B cell (primary cell): ENCODE results near the gene GGT1. TPM values are rescaled to one million over a fixed set of nuclear protein-coding genes. Genes with fewer than 3 reads are reported as not detected.
A peak's percentile ranks its signal among the peaks of the same experiment; 100 is the strongest.

Experiments used
- ATAC-seq: fragments of 200-7000 bp; cut with Tn5 transposase; one replicate; pipeline ENCODE4 v1.10.0; 2021; ENCODE audit warnings: low read depth, mild to moderate bottlenecking, moderate number of reproducible peaks, moderate library complexity
- CTCF ChIA-PET: fragments of 350-600 bp; sonication (Branson Sonifier 250); formaldehyde crosslinking; loops from one replicate; lab custom pipeline; 2021; ENCODE audit warnings: antibody characterized with exemption, inconsistent platforms; lab: Charles Lee
- POLR2A ChIA-PET: fragments of 350-600 bp; sonication (Branson Sonifier 250); formaldehyde crosslinking; loops from one replicate; lab custom pipeline; 2021; ENCODE audit warnings: antibody characterized with exemption; lab: Charles Lee
- DNase-seq: peaks from one replicate; pipeline ENCODE4 v3.0.0; 2013
- H2AFZ ChIP-seq: 2 replicates; pipeline ENCODE4 v1.6.1; 2012; ENCODE audit warnings: mild to moderate bottlenecking, low read depth, low read length; ENCODE audit not compliant: insufficient read depth, poor library complexity, severe bottlenecking
- H3K27ac ChIP-seq, 2 donors: 1 replicate in 1 of 2; 2 replicates in 1 of 2; pipeline ENCODE4 v1.5.1; 2012 to 2013; ENCODE audit warnings: low read length in 2 of 2, mild to moderate bottlenecking in 2 of 2, moderate library complexity in 1 of 2
- H3K27me3 ChIP-seq, 4 experiments: fragments of 200-600 bp in 1 of 4; sonication (generic) in 1 of 4; replicated peaks in 1 of 4; 1 replicate in 2 of 4; 2 replicates in 2 of 4; pipeline versions ENCODE4 v1.6.1 to v1.7.0; 2013 to 2016; ENCODE audit warnings: low read length in 3 of 4, mild to moderate bottlenecking in 2 of 4, mixed read lengths in 1 of 4, moderate library complexity in 1 of 4; ENCODE audit not compliant: insufficient read depth in 4 of 4, control insufficient read depth in 3 of 4; ENCODE audit errors: control extremely low read depth in 1 of 4
- H3K36me3 ChIP-seq, 2 experiments: replicated peaks in 1 of 2; 1 replicate in 1 of 2; 2 replicates in 1 of 2; pipeline versions ENCODE4 v1.6.1 to v1.7.1; 2013; ENCODE audit warnings: low read length in 1 of 2; ENCODE audit not compliant: insufficient read depth in 2 of 2, control insufficient read depth in 1 of 2; ENCODE audit errors: control extremely low read depth in 1 of 2, extremely low read depth in 1 of 2
- H3K4me1 ChIP-seq, 2 donors: fragments of 200-600 bp in 1 of 2; sonication (generic) in 1 of 2; 1 replicate in 1 of 2; 2 replicates in 1 of 2; pipeline versions ENCODE4 v1.5.1 to v1.6.1; 2013 to 2017; ENCODE audit warnings: low read length in 2 of 2; ENCODE audit not compliant: control insufficient read depth in 2 of 2, insufficient read depth in 2 of 2
- H3K4me2 ChIP-seq: replicated peaks from 2 replicates; pipeline ENCODE3; 2012; ENCODE audit warnings: mild to moderate bottlenecking, low read depth, low read length; ENCODE audit not compliant: poor library complexity, severe bottlenecking
- H3K4me3 ChIP-seq, 5 experiments: fragments of 200-600 bp in 1 of 5; sonication (generic) in 1 of 5; 1 replicate in 3 of 5; 2 replicates in 2 of 5; pipeline versions ENCODE4 v1.5.1 to v1.7.0; 2011 to 2016; ENCODE audit warnings: low read length in 4 of 5, mild to moderate bottlenecking in 4 of 5, low read depth in 2 of 5, control low read depth in 1 of 5, moderate library complexity in 1 of 5; ENCODE audit not compliant: insufficient read depth in 1 of 5; ENCODE audit errors: control extremely low read depth in 1 of 5, extremely low read depth in 1 of 5
- H3K79me2 ChIP-seq: fragments of 200-600 bp; sonication (generic); one replicate; pipeline ENCODE4 v1.6.0; 2016; ENCODE audit warnings: low read length; ENCODE audit not compliant: control insufficient read depth, insufficient read depth
- H3K9ac ChIP-seq: fragments of 200-600 bp; sonication (generic); 2 replicates; pipeline ENCODE4 v1.6.1; 2017; ENCODE audit warnings: mild to moderate bottlenecking, low read length, moderate library complexity
- H3K9me3 ChIP-seq, 3 donors: one replicate each; pipeline versions ENCODE4 v1.6.1 to v1.7.1; 2013; ENCODE audit warnings: low read length in 2 of 3; ENCODE audit not compliant: control insufficient read depth in 2 of 3, insufficient read depth in 1 of 3; ENCODE audit errors: control extremely low read depth in 1 of 3
- H4K20me1 ChIP-seq: 2 replicates; pipeline ENCODE4 v1.6.0; 2012; ENCODE audit warnings: mild to moderate bottlenecking, low read length; ENCODE audit not compliant: insufficient read depth, control insufficient read depth, poor library complexity, severe bottlenecking
- H3K27ac Mint-ChIP-seq: one replicate; pipeline ENCODE4 v1.8.0; 2021; ENCODE audit warnings: mixed read lengths
- H3K27me3 Mint-ChIP-seq: one replicate; pipeline ENCODE4 v1.8.0; 2021; ENCODE audit warnings: mixed read lengths
- H3K4me1 Mint-ChIP-seq: one replicate; pipeline ENCODE4 v1.8.0; 2021; ENCODE audit warnings: mixed read lengths
- H3K4me3 Mint-ChIP-seq: one replicate; pipeline ENCODE4 v1.8.0; 2021; ENCODE audit warnings: mixed read lengths
- H3K9me3 Mint-ChIP-seq: one replicate; pipeline ENCODE4 v1.8.0; 2022; ENCODE audit warnings: mixed read lengths; ENCODE audit not compliant: insufficient read depth
- CTCF ChIP-seq: fragments of 200-600 bp; IDR thresholded peaks from one replicate; pipeline ENCODE4 v1.8.0; 2022; ENCODE audit warnings: antibody characterized with exemption, mild to moderate bottlenecking
- EZH2 ChIP-seq: IDR thresholded peaks from 2 replicates; pipeline ENCODE4 v1.6.1; 2012; ENCODE audit warnings: borderline replicate concordance, low read depth, mild to moderate bottlenecking, moderate library complexity, low read length; ENCODE audit not compliant: insufficient read depth, poor library complexity, severe bottlenecking
- WGBS: methylation state at CpG from one replicate; pipeline ENCODE4 v1.1.5; 2013; ENCODE audit warnings: missing lambda C conversion rate; ENCODE audit not compliant: insufficient coverage; 5-methylcytosine and 5-hydroxymethylcytosine counted together
- intact Hi-C: fragments of 100-400 bp; cut with micrococcal nuclease; formaldehyde crosslinking; loops from one replicate; pipeline ENCODE4 v1.10.0; 2022
- polyA plus RNA-seq: library from polyadenylated mRNA; depleted of rRNA; stranded (reverse); fragments of >200 nt; gene quantifications from 2 replicates; pipeline ENCODE4 v1.2.3, GENCODE V29; 2012
- total RNA-seq, 2 donors: library from RNA; stranded (reverse); fragments of 120-200 nt in 1 of 2; gene quantifications; 1 replicate in 1 of 2; 2 replicates in 1 of 2; pipeline versions ENCODE4 v1.2.3 to v1.2.4, GENCODE V29; 2013 to 2022

Gene GGT1
- total and polyA plus RNA-seq, 2 donors (not counting 1 experiment from before 2014, with no cell fraction given), result 7.8 to 22.1 TPM

- ChIA-PET POLR2A (interaction anchor here (0.7 to 3.8 kb wide), 6 partner anchors 52 to 661 kb away, joined by 3 to 14 read pairs (median 6); partner anchors contain the start of genes ADORA2A and MIF), CTCF (interaction anchor here (1.0 to 1.6 kb wide), 2 partner anchors 120 to 398 kb away, joined by 3 to 4 read pairs; no protein-coding TSS in a partner anchor)
- peaks cover 63% of the 10 kb centered on the region for H4K20me1 ChIP-seq
- H3K27ac ChIP-seq, result peak within 1 kb of the TSS; percentile 87 to 96
- peak within 1 kb of the TSS; percentile 98 for H3K27ac Mint-ChIP-seq
- peaks cover 83% of the 10 kb centered on the region for H3K4me1 Mint-ChIP-seq
- intact Hi-C loops, result loop anchor here (1.0 to 10.0 kb wide), 7 partner anchors 120 to 1482 kb away; partner anchors contain the start of genes ADORA2A, GNAZ, RAB36 and RSPH14
- H3K4me3 ChIP-seq, result peak within 1 kb of the TSS; percentile 81 to 99 (median 96)
- peaks cover 87% of the 10 kb centered on the region for H3K79me2 ChIP-seq
- H3K9me3 ChIP-seq, result no peaks in the 10 kb centered on the region
- H3K4me2 ChIP-seq, result peak within 1 kb of the TSS; percentile 83
- peaks cover 6 to 50% of the 10 kb centered on the region in 2 experiments for H3K36me3 ChIP-seq
- peak within 1 kb of the TSS; percentile 97 for H3K9ac ChIP-seq
- peak within 1 kb of the TSS; percentile 98 for H2AFZ ChIP-seq
- TF ChIP-seq EZH2 (no peak), CTCF (no peak)
- H3K27me3 ChIP-seq, result no peaks in the 10 kb centered on the region
- peak within 1 kb of the TSS; percentile 99 for H3K4me3 Mint-ChIP-seq
- H3K4me1 ChIP-seq, result peaks cover 67 to 75% of the 10 kb centered on the region in 2 donors
- no peak for ATAC-seq
- DNase-seq, result no peak
- WGBS, result under 1% methylated on average over 63 of the region's 64 CpGs
- H3K27me3 Mint-ChIP-seq, result no peaks in the 10 kb centered on the region
- H3K9me3 Mint-ChIP-seq, result no peaks in the 10 kb centered on the region
Measured at GRCh38 chr22:24554313-24555164, 48.5 kb upstream of the GGT1 start, which contains the start of gene GUCD1. TSS of gene GUCD1 (minus strand) at chr22:24555138. CDS start at chr22:24554991, 147 bp downstream.
